Activated T-helper 2 cell treated with anti-CD3 and anti-CD28 coated beads, Interferon-gamma antibody, Interleukin-2, Interleukin-4, amounts not matched to agents 10 μg/mL and 5 μg/mL and 100 μg/mL, durations not matched to agents 14 hours and 24 hours and 36 hours (primary cell): ENCODE measurements around the gene MYBPC3. TPM values are rescaled to one million over a fixed set of nuclear protein-coding genes. Genes with fewer than 3 reads are reported as not detected.

Experiments
- total RNA-seq: library from RNA; stranded (reverse); gene quantifications from 2 replicates; pipeline ENCODE4 v1.2.3, GENCODE V29; 2022

MYBPC3 gene
- total RNA-seq, 1 donor from 2014 or later, result not detected

Other genes with a start within 250 kb of the MYBPC3 start
- 98.6 and 104 TPM in 2 replicates for gene ARFGAP2, start 175.8 kb downstream of the MYBPC3 start, total RNA-seq
- 21.4 and 22.2 TPM in 2 replicates for gene PACSIN3, start 166.3 kb downstream of the MYBPC3 start, total RNA-seq
- gene DDB2, start 137.7 kb downstream of the MYBPC3 start, total RNA-seq, result 158 and 161 TPM in 2 replicates
- gene ACP2, start 103.9 kb downstream of the MYBPC3 start, total RNA-seq, result 23.2 and 24.5 TPM in 2 replicates
- 10.8 and 11.4 TPM in 2 replicates for gene NR1H3, start 94.7 kb downstream of the MYBPC3 start, total RNA-seq
- 83.2 and 89.4 TPM in 2 replicates for gene MADD, start 82.6 kb downstream of the MYBPC3 start, total RNA-seq
- 0.11 TPM in 1 of 2 replicates, not detected in the other for gene SPI1, start 25.8 kb upstream of the MYBPC3 start, total RNA-seq
- gene SLC39A13, start 55.9 kb upstream of the MYBPC3 start, total RNA-seq, result 12.5 and 15.2 TPM in 2 replicates
- gene PSMC3, start 73.7 kb upstream of the MYBPC3 start, total RNA-seq, result 214 and 219 TPM in 2 replicates
- gene RAPSN, start 96.4 kb upstream of the MYBPC3 start, total RNA-seq, result 0.18 and 1.3 TPM in 2 replicates
- 129 and 132 TPM in 2 replicates for gene CELF1, start 200.4 kb upstream of the MYBPC3 start, total RNA-seq
- 50.7 and 53.9 TPM in 2 replicates for gene PTPMT1, start 212.9 kb upstream of the MYBPC3 start, total RNA-seq
- gene KBTBD4, start 226.3 kb upstream of the MYBPC3 start, total RNA-seq, result 14.2 and 15.3 TPM in 2 replicates
- 132 and 142 TPM in 2 replicates for gene NDUFS3, start 226.4 kb upstream of the MYBPC3 start, total RNA-seq
- 0.25 and 0.39 TPM in 2 replicates for gene FAM180B, start 234.0 kb upstream of the MYBPC3 start, total RNA-seq
- gene C1QTNF4, start 241.7 kb upstream of the MYBPC3 start, total RNA-seq, result 0.21 and 0.30 TPM in 2 replicates